Right ventricle myocardium inferior (tissue), 1 donor: ENCODE data around the gene SCYL1. TPM values are rescaled to one million over a fixed set of nuclear protein-coding genes. Genes with fewer than 3 reads are reported as not detected.
"Not testable (repeated sequence)": the region's sequence is repeated elsewhere in the genome, so short reads cannot be mapped to it uniquely, and the experiment has no call there.

Experiments
- ATAC-seq: fragments of 200-7000 bp; cut with Tn5 transposase; one replicate; pipeline ENCODE4 v1.9.1; 2020; ENCODE audit warnings: mild to moderate bottlenecking, moderate library complexity
- DNase-seq: peaks from one replicate; pipeline ENCODE4 v3.0.0; 2021; ENCODE audit errors: missing footprints
- intact Hi-C: fragments of 100-400 bp; cut with DNase I; formaldehyde crosslinking; loops from one replicate; pipeline ENCODE4 v1.11.0; 2022
- total RNA-seq: library from RNA; stranded (reverse); fragmentation: NEBNext Ultra II Directional; extraction: Animal tissue kit (Norgen Biotek cat#: 25700); gene quantifications from one replicate; pipeline ENCODE4 v1.2.1, GENCODE V29; 2021
- donor health status: DM: no; HTN: yes; CAD: no; lungs with severe emphysema.

SCYL1 gene
- total RNA-seq, 1 donor from 2014 or later: 55.6 TPM

DNA sequence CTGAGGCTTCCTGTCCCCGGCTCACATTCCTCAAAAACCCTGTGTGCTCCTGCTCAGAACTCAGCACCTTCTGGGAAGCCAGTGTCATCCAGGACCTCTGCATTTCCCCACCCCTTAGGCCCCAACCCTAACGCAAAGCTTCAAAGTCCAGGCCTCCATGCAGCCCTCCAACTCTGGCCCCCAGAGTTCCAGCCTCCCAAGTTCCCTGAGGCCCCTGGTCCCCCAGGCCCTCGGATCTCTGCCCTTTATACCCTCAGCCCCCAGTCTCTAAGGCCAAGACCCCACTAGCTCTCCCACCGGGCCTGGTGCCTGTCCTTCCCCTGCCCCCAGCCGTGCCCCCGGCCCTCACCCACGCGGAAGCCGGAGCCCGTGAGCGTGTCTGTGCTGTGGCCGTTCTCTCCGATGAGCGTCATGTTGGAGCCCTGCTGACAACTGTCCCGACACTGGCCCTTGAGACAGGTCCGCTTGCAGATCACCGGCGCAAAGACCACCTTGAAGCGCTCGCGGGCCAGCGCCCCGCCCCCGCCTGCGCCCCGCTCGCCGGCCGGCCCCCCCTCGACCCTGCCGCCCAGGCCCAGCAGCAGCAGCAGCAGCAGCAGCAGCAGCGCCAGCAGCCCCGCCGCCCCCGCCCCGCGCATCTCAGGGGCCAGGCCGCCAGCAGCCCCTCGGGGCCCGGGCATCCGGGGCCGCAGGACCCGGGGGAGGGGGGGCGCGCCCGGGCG, 32.6 kb downstream of the SCYL1 start:
- peak; percentile 52 for DNase-seq
- ATAC-seq: no peak
- intact Hi-C loops: loop anchor here (1.0 kb wide), 2 partner anchors 17 to 140 kb away; no protein-coding TSS in a partner anchor

DNA sequence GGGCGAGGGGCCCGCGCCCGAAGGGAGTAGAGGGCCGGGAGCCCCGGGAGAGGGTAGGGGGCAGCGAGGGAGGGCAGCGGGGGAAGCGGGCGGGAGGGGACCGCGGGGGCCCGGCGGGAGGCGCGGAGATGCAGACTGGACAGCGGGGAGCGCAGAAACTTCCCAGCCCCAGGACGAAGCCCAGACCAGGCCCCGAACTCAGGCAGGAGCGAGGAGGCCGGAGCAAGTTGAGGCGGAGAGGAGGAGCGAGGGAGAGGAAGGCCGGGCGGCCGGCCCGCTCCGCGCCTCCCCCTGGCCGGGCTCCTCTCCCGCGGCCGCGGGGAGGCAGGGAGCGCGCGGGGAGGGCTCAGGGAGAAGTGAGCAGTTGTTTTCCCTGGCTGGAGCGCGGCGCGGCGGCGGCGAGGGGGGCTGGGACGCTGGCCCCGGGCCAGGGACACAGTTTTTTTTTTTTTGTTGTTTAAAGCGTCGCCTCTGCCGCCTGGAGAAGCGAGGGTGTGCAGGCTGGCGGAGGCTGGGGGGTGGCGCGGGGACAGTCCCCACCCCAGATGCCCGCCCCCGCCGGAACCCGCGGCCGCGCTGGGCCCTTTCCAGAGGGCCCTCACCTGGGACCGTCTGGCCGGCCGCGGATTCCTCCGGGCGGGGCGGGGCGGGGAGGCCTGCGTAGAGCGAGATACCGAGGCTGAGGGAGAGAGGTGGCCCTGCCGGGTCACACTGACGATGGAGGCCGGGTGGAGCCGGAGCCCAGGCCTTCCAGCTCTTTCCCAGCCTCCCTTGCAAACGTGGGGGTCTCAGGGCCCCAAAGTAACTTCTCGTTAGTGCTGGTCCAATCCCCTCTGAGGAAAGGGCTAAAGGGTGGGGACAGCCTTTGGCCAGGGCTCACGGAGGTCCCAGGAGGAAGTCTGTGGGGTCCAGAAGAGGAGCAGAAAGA, 33.4 kb downstream of the SCYL1 start, which contains the start of gene LTBP3:
Gene LTBP3 (minus strand): TSS at position 358 of the 928 bp plus-strand sequence. CDS start 400 bp downstream, outside the sequence.
- DNase-seq: peak; percentile 92
- intact Hi-C loops: loop anchor here (1.0 kb wide), 1 partner anchor 141 kb away; no protein-coding TSS in a partner anchor
- ATAC-seq: peak; percentile 90

DNA sequence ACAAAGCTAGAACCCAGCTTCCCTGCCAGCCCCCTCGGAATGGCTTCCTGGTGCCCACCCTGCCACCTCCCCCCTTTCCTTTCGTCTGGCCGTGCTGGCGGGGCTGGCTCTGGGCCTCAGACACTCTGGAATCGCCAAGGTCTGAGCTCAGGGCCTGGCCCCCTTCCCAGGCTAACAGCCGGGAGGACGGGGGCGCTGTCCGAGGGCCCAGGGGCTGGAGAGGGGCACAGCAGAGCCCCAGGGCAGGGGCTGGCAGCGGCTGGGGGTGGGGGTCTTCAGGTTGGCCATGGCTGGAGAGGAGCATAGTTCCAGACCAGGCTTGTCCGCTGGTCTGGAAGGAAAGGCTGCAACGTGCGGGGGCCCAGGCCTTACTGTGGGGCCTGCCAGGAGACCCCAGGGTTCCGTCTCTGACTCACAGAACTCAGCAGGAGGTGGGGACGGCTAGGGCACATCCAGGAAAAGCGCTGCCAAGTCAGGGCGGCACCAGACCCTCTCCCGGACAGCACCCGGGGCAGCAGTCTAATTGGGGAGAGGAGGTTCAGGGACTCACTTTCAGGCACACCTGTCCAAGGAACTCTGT, 34.1 kb downstream of the SCYL1 start:
- peak; percentile 81 for DNase-seq
- peak; percentile 70 for ATAC-seq
- intact Hi-C loops: loop anchor here (1.0 kb wide), 1 partner anchor 142 kb away; no protein-coding TSS in a partner anchor

GRCh38 chr11:65559535-65559934, 34.7 kb downstream of the SCYL1 start:
- ATAC-seq (no peak), DNase-seq (peak; percentile 35)
- intact Hi-C loops: no loop called here

- ATAC-seq (peak; percentile 17), DNase-seq (no peak)
- intact Hi-C loops: no loop called here
Measured at GRCh38 chr11:65559951-65560537, 35.2 kb downstream of the SCYL1 start.

DNA sequence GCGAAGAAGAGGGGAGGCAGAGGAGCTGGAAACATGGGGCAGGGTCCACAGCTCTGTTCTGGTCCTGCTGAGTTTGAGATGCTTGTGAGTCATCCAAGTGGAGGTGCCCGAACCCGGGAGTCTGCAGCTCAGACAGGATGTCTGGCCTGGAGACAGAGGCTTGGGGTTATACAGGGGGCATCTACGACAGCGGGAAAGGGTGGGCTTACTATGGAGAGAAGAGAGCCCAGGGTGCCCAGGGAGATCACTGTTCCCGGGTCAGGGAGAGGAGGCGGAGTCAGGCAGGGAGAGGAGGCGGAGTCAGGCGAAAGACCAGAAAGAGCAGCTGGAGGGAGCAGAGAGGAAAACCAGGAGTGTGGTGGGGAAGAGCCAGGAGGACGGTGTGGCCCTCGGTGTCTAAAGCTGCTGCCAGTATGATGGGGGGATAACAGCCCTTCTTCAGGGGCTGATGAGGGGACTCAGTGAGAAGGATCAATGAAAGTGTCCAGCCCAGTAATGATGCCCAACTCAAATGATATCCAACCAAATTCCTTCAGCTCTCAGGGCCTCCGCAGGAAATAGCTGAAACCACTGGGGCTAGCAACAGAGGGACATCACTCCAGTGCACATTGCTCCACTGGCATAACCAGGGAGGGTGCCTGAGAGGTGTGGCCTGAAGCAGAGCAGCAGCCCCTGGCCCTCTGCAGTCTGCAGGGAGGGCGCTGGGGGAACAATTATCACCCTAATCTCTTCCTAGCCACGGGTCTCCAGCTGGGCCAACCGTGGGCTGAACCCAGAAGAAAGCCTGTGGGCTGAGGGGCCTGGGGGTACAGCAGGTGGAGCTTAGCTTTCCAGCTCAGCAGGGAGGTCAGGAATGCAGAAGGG, 35.9 kb downstream of the SCYL1 start:
- DNase-seq (peak; percentile 75), ATAC-seq (no peak)
- intact Hi-C loops: no loop called here

GRCh38 chr11:65562020-65562419, 37.1 kb downstream of the SCYL1 start:
- ATAC-seq: no peak
- no peak for DNase-seq
- intact Hi-C loops: no loop called here

- intact Hi-C loops: no loop called here
- no peak for DNase-seq
- no peak for ATAC-seq
Measured at GRCh38 chr11:65562788-65563187, 37.9 kb downstream of the SCYL1 start.

DNA sequence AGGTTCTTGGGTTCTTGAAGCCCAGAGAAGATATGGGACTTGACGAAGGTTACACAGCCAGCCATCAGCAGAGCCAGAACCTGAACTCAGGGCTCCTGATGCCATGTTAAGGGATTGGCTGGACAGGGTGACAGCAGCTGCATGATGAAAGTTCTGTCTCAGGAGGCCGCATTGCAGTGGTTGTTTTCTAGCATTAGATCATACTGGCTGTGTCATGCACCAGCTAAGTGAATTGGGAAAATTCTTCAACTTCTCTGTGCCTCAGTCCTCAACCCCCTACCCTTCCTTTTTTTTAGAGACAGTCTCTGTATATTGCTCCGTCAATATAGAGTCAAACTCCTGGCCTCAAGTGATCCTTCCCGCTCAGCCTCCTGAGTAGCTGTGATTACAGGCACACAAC, 38.7 kb downstream of the SCYL1 start:
- intact Hi-C loops: no loop called here
- no peak for ATAC-seq
- DNase-seq: no peak

GRCh38 chr11:65564879-65565559, 40.1 kb downstream of the SCYL1 start:
- intact Hi-C loops, ATAC-seq, DNase-seq: not testable (repeated sequence)

DNA sequence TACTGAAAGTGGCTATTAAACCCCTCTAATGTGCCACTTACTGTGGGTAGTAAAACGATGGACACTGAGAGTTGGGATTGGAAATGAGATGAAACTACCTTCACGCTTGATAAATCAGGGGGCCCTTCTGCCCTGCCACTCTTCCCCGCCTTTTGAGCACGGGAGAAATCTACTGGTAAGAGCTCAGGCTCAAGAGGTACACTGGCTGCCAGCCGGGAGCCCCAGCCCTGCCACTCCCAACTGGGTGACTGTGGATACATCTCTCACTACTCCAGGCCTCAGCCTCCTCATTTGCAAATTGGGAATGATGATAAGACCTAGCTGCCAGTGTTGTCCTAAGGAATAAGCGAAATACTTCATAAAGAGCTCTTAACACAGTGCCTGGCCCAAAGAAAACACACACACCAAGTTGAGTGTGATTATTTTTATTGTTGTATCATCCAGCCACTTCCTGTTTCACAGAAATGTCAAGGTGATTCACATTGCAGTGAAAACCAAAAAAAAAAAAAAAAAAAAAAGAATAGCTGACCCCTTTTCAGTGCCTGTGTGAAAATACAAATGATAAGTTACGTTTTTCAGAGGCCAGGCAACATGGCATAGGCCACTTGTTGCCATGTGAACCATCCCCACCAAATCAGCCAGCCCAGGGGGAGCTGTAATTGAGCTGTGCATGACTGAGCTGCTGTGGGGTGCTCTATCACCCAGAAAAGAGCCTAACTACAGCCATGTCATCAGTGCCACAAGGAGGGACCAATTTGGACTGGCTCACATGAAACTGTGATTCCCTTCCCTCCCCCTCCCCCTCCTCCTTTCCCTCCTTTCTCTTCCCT, 41.0 kb downstream of the SCYL1 start:
- ATAC-seq (no peak), DNase-seq (peak; percentile 30)
- intact Hi-C loops: no loop called here

GRCh38 chr11:65569164-65569972, 44.5 kb downstream of the SCYL1 start:
- intact Hi-C loops: no loop called here
- DNase-seq: no peak
- peak; percentile 13 for ATAC-seq

- intact Hi-C loops: loop anchor here (1.0 to 5.0 kb wide), 3 partner anchors 29 to 153 kb away; no protein-coding TSS in a partner anchor
- ATAC-seq (peak; percentile 90), DNase-seq (peak; percentile 99)
Measured at GRCh38 chr11:65569973-65570918, 45.4 kb downstream of the SCYL1 start, which contains the start of gene ZNRD2. Gene ZNRD2, plus strand, starts transcription at chr11:65570477. Its CDS starts 15 bp downstream, at chr11:65570492.

- intact Hi-C loops: loop anchor here (5.0 kb wide), 2 partner anchors 81 to 154 kb away; no protein-coding TSS in a partner anchor
- no peak for DNase-seq
- no peak for ATAC-seq
Measured at GRCh38 chr11:65571420-65571819, 46.5 kb downstream of the SCYL1 start.
